Keratinocyte (primary cell): ENCODE measurements around the gene UQCR10. TPM values are rescaled to one million over a fixed set of nuclear protein-coding genes. Genes with fewer than 3 reads are reported as not detected.
A peak's percentile ranks its signal among the peaks of the same experiment; 100 is the strongest.

Source experiments
- DNase-seq: peaks from one replicate; pipeline ENCODE4 v3.0.0-alpha.2; 2011; ENCODE audit warnings: low read depth, missing footprints, low spot score
- FAIRE-seq: peaks from 2 replicates; lab custom pipeline; 2011; peaks lifted over from hg19 to GRCh38; lab: Jason Lieb, UNC
- H2AFZ ChIP-seq: 2 replicates; pipeline ENCODE4 v1.6.0; 2012; ENCODE audit warnings: low read length, control low read depth, inconsistent platforms; ENCODE audit not compliant: control insufficient read depth
- H3K27ac ChIP-seq: 2 replicates; pipeline ENCODE4 v1.5.1; 2011; ENCODE audit warnings: low read length; ENCODE audit not compliant: control insufficient read depth, insufficient read depth
- H3K27me3 ChIP-seq: 3 replicates; pipeline ENCODE4 v1.6.0; 2011; ENCODE audit warnings: low read length; ENCODE audit not compliant: control insufficient read depth, insufficient read depth; ENCODE audit errors: extremely low read depth
- H3K36me3 ChIP-seq, 2 experiments: 2 replicates in 1 of 2; 3 replicates in 1 of 2; pipeline ENCODE4 v1.5.1; 2011; ENCODE audit warnings: low read length in 2 of 2, mild to moderate bottlenecking in 1 of 2; ENCODE audit not compliant: control insufficient read depth in 2 of 2, insufficient read depth in 2 of 2; ENCODE audit errors: extremely low read depth in 1 of 2
- H3K4me1 ChIP-seq: 3 replicates; pipeline ENCODE4 v1.5.1; 2011; ENCODE audit warnings: low read length; ENCODE audit not compliant: control insufficient read depth, insufficient read depth; ENCODE audit errors: extremely low read depth
- H3K4me2 ChIP-seq: 3 replicates; pipeline ENCODE4 v1.6.0; 2011; ENCODE audit warnings: low read depth, low read length; ENCODE audit not compliant: control insufficient read depth, insufficient read depth; ENCODE audit errors: extremely low read depth
- H3K4me3 ChIP-seq, 3 experiments: fragments of 200-600 bp in 1 of 3; sonication (generic) in 1 of 3; 2 replicates in 2 of 3; 3 replicates in 1 of 3; pipeline ENCODE4 v1.5.1; 2011 to 2016; ENCODE audit warnings: low read length in 3 of 3, mild to moderate bottlenecking in 3 of 3, control low read depth in 2 of 3, inconsistent platforms in 1 of 3, low read depth in 1 of 3, mixed read lengths in 1 of 3, mixed run types in 1 of 3, moderate library complexity in 1 of 3; ENCODE audit not compliant: control insufficient read depth in 2 of 3, insufficient read depth in 2 of 3; ENCODE audit errors: extremely low read depth in 1 of 3
- H3K79me2 ChIP-seq: 2 replicates; pipeline ENCODE4 v1.6.0; 2012; ENCODE audit warnings: low read length; ENCODE audit not compliant: control insufficient read depth, insufficient read depth
- H3K9ac ChIP-seq: 3 replicates; pipeline ENCODE4 v1.6.0; 2011; ENCODE audit warnings: low read length; ENCODE audit not compliant: control insufficient read depth, insufficient read depth; ENCODE audit errors: extremely low read depth
- H3K9me1 ChIP-seq: 3 replicates; pipeline ENCODE4 v1.6.0; 2011; ENCODE audit warnings: low read length; ENCODE audit not compliant: control insufficient read depth, insufficient read depth; ENCODE audit errors: extremely low read depth
- H3K9me3 ChIP-seq: 2 replicates; pipeline ENCODE4 v1.5.1; 2012; ENCODE audit warnings: low read depth, low read length; ENCODE audit not compliant: control insufficient read depth
- H4K20me1 ChIP-seq: 3 replicates; pipeline ENCODE4 v1.6.0; 2011; ENCODE audit warnings: low read length; ENCODE audit not compliant: control insufficient read depth, insufficient read depth; ENCODE audit errors: extremely low read depth
- EZH2 ChIP-seq: IDR thresholded peaks from one replicate; pipeline ENCODE4 v1.6.1; 2012; ENCODE audit warnings: inconsistent platforms, mild to moderate bottlenecking, low read length, moderate library complexity
- dilution Hi-C: fragments of 300-500 bp; cut with MboI; formaldehyde crosslinking; loops from one replicate; pipeline ENCODE4 v1.7.0; 2020; ENCODE audit warnings: low sequenced_read_pairs; ENCODE audit not compliant: extremely low pct_ligation_motif_present
- polyA plus RNA-seq, 5 experiments: library from polyadenylated mRNA; depleted of rRNA in 3 of 5; stranded (reverse) in 3 of 5; stranded (forward) in 1 of 5; unstranded in 1 of 5; fragments of >200 nt; gene quantifications; 1 replicate in 1 of 5; 2 replicates in 3 of 5; 3 replicates in 1 of 5; pipeline versions ENCODE4 v1.2.1 to v1.2.3, GENCODE V29; 2011 to 2012; ENCODE audit warnings: missing spikeins in 2 of 5, low read depth in 1 of 5, low replicate concordance in 1 of 5
- TF ChIP-seq, protein P1 (sequence below), 3 experiments: IDR thresholded peaks in 1 of 3; conservative IDR thresholded peaks in 1 of 3; optimal IDR thresholded peaks in 1 of 3; 2 replicates in 2 of 3; 3 replicates in 1 of 3; pipeline versions ENCODE3 to v1.5.1; 2011; ENCODE audit warnings: low read length in 3 of 3, mild to moderate bottlenecking in 3 of 3, moderate library complexity in 2 of 3, control low read depth in 1 of 3, inconsistent platforms in 1 of 3; ENCODE audit not compliant: insufficient read depth in 2 of 3; ENCODE audit errors: extremely low read depth in 1 of 3

Gene UQCR10
- polyA plus RNA-seq, 1 donor (not counting 4 experiments of a cell fraction or from before 2014, with no cell fraction given) = 161 TPM

DNA sequence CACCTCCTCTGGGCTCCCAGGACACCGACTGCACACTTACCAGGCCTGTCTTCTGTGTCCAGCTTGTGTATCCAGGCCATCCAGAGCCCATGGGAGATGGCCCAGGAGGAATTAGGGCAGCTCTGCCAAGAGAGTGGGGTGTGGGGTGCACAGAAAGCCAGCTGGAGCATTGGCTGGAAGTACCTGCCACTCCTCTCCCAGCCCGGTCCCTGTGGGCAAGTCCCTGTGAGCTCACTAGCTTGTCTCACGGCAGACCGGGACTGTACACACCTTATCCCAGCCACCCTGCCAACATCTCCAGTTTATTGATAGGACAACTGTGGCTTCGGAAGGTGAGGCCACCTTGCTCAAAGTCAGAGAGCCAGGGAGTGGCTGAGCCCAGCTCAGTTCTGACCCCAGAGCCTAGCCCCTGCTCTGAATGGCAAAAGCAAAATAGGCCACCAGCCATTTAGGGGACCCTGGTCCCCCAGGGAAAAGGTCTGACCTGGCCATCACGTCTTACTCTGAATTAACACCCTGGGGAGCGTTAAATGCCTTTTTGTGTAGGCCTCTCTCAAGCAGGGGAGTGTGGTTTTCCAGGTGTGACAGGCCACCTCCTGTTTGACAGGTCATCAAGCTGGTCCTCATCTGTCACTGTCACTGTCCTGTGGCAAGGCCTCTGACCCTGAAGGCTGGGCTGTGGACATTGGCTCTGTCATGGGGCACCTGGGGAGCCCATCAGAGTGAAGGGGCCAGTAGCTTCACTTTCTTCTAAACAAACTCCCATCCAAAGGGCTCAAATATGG lies 15.1 kb downstream of the UQCR10 start:
- FAIRE-seq (peak; percentile 62), DNase-seq (no peak)
- no peaks in the 10 kb centered on the region for H3K9me3 ChIP-seq
- dilution Hi-C loops = no loop called here
- peak overlapping the region; percentile 59 for H3K9ac ChIP-seq
- H3K27me3 ChIP-seq = no peaks in the 10 kb centered on the region
- peak overlapping the region; percentile 59 for H2AFZ ChIP-seq
- TF ChIP-seq, protein P1, sequence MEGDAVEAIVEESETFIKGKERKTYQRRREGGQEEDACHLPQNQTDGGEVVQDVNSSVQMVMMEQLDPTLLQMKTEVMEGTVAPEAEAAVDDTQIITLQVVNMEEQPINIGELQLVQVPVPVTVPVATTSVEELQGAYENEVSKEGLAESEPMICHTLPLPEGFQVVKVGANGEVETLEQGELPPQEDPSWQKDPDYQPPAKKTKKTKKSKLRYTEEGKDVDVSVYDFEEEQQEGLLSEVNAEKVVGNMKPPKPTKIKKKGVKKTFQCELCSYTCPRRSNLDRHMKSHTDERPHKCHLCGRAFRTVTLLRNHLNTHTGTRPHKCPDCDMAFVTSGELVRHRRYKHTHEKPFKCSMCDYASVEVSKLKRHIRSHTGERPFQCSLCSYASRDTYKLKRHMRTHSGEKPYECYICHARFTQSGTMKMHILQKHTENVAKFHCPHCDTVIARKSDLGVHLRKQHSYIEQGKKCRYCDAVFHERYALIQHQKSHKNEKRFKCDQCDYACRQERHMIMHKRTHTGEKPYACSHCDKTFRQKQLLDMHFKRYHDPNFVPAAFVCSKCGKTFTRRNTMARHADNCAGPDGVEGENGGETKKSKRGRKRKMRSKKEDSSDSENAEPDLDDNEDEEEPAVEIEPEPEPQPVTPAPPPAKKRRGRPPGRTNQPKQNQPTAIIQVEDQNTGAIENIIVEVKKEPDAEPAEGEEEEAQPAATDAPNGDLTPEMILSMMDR (optimal IDR thresholded peaks at IDR 0.05 in 1 of 3, IDR thresholded peaks at IDR 0.05 in 1 of 3, conservative IDR thresholded peaks at IDR 0.05 in 1 of 3; ENCODE audit: extremely low read depth in 1 of 3, insufficient read depth in 2 of 3, low read length in 3 of 3) = no peak
- TF ChIP-seq EZH2 = no peak
- no peaks in the 10 kb centered on the region for H3K79me2 ChIP-seq
- H3K4me2 ChIP-seq = peak overlapping the region; percentile 6
- no peaks in the 10 kb centered on the region for H4K20me1 ChIP-seq
- peak overlapping the region; percentile 83 for H3K27ac ChIP-seq
- H3K4me1 ChIP-seq = peaks cover 43% of the 10 kb centered on the region
- H3K9me1 ChIP-seq = no peaks in the 10 kb centered on the region
- H3K4me3 ChIP-seq = no peak overlapping the region
- H3K36me3 ChIP-seq = peaks cover 0 to 3% of the 10 kb centered on the region in 2 experiments

DNA sequence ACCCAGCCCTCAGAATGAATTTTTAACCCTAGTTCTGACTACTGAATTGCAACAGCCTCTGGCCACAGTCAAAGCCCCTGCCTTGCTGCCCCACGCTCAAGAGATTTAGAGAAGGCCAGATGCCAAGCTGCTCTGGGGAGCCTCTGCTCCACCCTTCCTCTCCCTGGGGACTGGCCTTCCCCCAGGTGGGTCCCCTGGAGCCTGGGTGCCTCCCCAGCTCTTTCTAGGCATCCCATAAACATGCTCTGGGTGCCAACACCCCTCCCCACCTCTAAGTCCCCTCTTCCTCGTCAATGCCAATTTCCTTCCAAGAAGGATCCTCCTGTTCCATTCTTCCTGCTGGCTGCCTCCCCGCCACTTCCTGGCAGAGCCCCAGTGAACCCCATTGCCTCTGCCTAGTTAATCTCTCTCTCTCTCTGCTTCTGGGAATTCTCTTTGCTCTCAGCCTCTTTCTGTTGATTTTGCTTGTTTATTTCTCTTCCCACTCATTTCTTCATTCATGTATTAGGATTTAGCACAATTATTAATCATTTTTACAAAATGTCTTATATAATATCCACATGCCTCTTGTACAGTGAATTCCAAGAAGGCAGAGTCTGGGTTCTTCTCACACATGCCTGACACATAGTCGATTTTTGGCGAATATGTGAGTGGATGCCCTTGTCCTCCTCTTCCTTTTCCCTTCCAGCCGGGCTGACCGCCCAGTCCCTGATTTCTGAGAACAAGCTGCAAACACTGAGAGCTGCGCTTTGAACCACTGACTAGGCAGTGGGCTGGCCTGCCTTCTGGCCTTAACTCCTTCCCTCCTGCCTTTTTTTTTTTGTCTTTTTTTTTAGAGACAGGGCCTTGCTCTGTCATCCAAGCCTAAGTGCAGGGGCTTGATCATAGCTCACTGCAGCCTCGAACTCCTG lies 17.5 kb downstream of the UQCR10 start:
- no peak overlapping the region for H3K4me3 ChIP-seq
- TF ChIP-seq EZH2 = no peak
- no peak for DNase-seq
- no peaks in the 10 kb centered on the region for H4K20me1 ChIP-seq
- H2AFZ ChIP-seq = no peak overlapping the region
- H3K79me2 ChIP-seq = no peaks in the 10 kb centered on the region
- peaks cover 31% of the 10 kb centered on the region for H3K4me1 ChIP-seq
- H3K4me2 ChIP-seq = no peak overlapping the region
- peaks cover 8 to 22% of the 10 kb centered on the region in 2 experiments for H3K36me3 ChIP-seq
- H3K9ac ChIP-seq = no peak overlapping the region
- no peak overlapping the region for H3K27ac ChIP-seq
- dilution Hi-C loops = no loop called here
- FAIRE-seq = no peak
- H3K27me3 ChIP-seq = no peaks in the 10 kb centered on the region
- H3K9me1 ChIP-seq = no peaks in the 10 kb centered on the region
- no peaks in the 10 kb centered on the region for H3K9me3 ChIP-seq
